Measurements from ENCODE around the gene SYNE2.

DNA sequence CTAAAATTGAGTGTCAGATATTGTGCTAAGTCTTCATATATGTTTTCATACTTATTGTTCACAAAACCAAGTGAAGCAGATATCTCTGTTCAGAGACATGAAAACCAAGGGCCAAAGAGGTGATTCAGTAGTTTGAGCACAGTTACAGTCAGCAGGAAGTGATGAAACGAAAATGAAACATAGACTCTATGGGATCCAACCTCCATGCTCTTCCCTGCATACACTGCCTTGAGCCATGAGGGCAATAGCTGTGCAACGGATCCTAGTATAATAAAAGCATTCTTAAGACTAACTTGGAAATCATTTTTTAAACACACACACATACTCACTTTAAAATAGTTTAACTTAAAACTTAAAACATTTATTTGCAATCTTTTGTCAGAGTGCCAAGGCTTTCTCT lies 413.4 kb downstream of the SYNE2 start:
- TF ChIP-seq, protein P1, sequence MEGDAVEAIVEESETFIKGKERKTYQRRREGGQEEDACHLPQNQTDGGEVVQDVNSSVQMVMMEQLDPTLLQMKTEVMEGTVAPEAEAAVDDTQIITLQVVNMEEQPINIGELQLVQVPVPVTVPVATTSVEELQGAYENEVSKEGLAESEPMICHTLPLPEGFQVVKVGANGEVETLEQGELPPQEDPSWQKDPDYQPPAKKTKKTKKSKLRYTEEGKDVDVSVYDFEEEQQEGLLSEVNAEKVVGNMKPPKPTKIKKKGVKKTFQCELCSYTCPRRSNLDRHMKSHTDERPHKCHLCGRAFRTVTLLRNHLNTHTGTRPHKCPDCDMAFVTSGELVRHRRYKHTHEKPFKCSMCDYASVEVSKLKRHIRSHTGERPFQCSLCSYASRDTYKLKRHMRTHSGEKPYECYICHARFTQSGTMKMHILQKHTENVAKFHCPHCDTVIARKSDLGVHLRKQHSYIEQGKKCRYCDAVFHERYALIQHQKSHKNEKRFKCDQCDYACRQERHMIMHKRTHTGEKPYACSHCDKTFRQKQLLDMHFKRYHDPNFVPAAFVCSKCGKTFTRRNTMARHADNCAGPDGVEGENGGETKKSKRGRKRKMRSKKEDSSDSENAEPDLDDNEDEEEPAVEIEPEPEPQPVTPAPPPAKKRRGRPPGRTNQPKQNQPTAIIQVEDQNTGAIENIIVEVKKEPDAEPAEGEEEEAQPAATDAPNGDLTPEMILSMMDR (conservative IDR thresholded peaks at IDR 0.05; ENCODE audit: low read length) = no peak
- no peak for TF ChIP-seq EZH2phosphoT487 (IDR thresholded peaks at IDR 0.05; ENCODE audit: borderline replicate concordance, low read depth, low read length)
